ENCODE measurements around the gene CC2D1B. TPM values are rescaled to one million over a fixed set of nuclear protein-coding genes. Genes with fewer than 3 reads are reported as not detected.

Gene CC2D1B
- total RNA-seq, 1 experiment from 2014 or later = 22.6 TPM

DNA sequence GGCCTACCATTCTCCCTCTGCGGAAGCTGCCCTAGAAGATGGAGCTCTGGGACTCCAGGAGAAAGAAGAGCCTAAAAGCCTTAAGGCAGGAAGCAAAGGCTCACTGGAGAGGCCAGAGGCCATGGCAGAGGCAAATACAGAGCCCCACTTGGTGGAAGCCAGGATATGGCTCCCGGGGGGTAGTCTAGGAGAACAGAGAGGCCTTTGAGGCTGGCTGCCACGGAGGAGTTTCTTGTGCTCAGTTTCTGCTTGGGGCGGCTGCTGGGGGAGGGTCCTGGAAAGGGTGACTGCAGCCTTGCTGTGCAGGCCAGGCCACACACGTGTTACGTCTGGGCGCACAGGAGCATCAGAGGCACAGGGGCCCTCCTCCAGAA is 5.4 kb downstream of the CC2D1B start:
- no peak for ATAC-seq
- Mint-ChIP-seq H3K4me3 (no peak overlapping the region), H3K27me3 (ENCODE audit: low read depth) (no peaks in the 10 kb centered on the region), H3K9me3 (no peaks in the 10 kb centered on the region), H3K36me3 (peaks cover 66% of the 10 kb centered on the region), H3K27ac (no peak overlapping the region), H3K4me1 (peaks cover 9% of the 10 kb centered on the region)
- DNase-seq (ENCODE audit: low spot score) = no peak
- POLR2A ChIA-PET = no interaction called here
- TF ChIP-seq ZNF423 (CRISPR knock-in tag; IDR thresholded peaks at IDR 0.05) (no peak), PRRX2 (CRISPR knock-in tag; IDR thresholded peaks at IDR 0.05) (no peak), EMX1 (CRISPR knock-in tag; IDR thresholded peaks at IDR 0.05) (no peak), AR (CRISPR knock-in tag; IDR thresholded peaks at IDR 0.05) (no peak), MXD4 (CRISPR knock-in tag; IDR thresholded peaks at IDR 0.05; ENCODE audit: borderline replicate concordance) (no peak), ZBTB43 (CRISPR knock-in tag; IDR thresholded peaks at IDR 0.05) (no peak), FOXP4 (CRISPR knock-in tag; IDR thresholded peaks at IDR 0.05) (no peak), TCF7 (CRISPR knock-in tag; IDR thresholded peaks at IDR 0.05; ENCODE audit: low read depth) (no peak), E2F5 (CRISPR knock-in tag; IDR thresholded peaks at IDR 0.05) (no peak), ZNF121 (CRISPR knock-in tag; IDR thresholded peaks at IDR 0.05) (no peak), ZMAT4 (CRISPR knock-in tag; IDR thresholded peaks at IDR 0.05) (no peak), IRF2 (CRISPR knock-in tag; IDR thresholded peaks at IDR 0.05; ENCODE audit: borderline replicate concordance, low read depth) (no peak), TP53 (CRISPR knock-in tag; IDR thresholded peaks at IDR 0.05) (no peak), NR3C1 (CRISPR knock-in tag; conservative IDR thresholded peaks at IDR 0.05; ENCODE audit: low read depth) (no peak), ZNF396 (CRISPR knock-in tag; IDR thresholded peaks at IDR 0.05; ENCODE audit: borderline replicate concordance) (no peak)
- TF ChIP-seq, protein P1, sequence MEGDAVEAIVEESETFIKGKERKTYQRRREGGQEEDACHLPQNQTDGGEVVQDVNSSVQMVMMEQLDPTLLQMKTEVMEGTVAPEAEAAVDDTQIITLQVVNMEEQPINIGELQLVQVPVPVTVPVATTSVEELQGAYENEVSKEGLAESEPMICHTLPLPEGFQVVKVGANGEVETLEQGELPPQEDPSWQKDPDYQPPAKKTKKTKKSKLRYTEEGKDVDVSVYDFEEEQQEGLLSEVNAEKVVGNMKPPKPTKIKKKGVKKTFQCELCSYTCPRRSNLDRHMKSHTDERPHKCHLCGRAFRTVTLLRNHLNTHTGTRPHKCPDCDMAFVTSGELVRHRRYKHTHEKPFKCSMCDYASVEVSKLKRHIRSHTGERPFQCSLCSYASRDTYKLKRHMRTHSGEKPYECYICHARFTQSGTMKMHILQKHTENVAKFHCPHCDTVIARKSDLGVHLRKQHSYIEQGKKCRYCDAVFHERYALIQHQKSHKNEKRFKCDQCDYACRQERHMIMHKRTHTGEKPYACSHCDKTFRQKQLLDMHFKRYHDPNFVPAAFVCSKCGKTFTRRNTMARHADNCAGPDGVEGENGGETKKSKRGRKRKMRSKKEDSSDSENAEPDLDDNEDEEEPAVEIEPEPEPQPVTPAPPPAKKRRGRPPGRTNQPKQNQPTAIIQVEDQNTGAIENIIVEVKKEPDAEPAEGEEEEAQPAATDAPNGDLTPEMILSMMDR (IDR thresholded peaks at IDR 0.05) = no peak
- TF ChIP-seq, protein P2, sequence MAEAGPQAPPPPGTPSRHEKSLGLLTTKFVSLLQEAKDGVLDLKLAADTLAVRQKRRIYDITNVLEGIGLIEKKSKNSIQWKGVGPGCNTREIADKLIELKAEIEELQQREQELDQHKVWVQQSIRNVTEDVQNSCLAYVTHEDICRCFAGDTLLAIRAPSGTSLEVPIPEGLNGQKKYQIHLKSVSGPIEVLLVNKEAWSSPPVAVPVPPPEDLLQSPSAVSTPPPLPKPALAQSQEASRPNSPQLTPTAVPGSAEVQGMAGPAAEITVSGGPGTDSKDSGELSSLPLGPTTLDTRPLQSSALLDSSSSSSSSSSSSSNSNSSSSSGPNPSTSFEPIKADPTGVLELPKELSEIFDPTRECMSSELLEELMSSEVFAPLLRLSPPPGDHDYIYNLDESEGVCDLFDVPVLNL (CRISPR knock-in tag; IDR thresholded peaks at IDR 0.05; ENCODE audit: borderline replicate concordance, low read depth) = no peak
- CTCF ChIA-PET = interaction anchor here (1.5 kb wide), 2 partner anchors 9 to 12 kb away, joined by 4 to 9 read pairs; no protein-coding TSS in a partner anchor

All from WTC11 (cell line).